DOHH2 (cell line): ENCODE results near the gene SYNE3.

Experiments used
- EZH2phosphoT487 ChIP-seq: fragments of 200-600 bp; sonication (generic); IDR thresholded peaks from 2 replicates; pipeline ENCODE4 v1.6.1; 2017; ENCODE audit warnings: borderline replicate concordance, mild to moderate bottlenecking, antibody characterized with exemption, low read length, moderate library complexity, mixed read lengths
- TF ChIP-seq, protein P1 (sequence below): fragments of 200-600 bp; sonication (generic); IDR thresholded peaks from one replicate; pipeline ENCODE4 v1.5.1; 2014; ENCODE audit warnings: antibody characterized with exemption, mild to moderate bottlenecking, low read depth, low read length; ENCODE audit not compliant: poor library complexity, severe bottlenecking

GRCh38 chr14:95543021-95543420, 26.6 kb upstream of the SYNE3 start:
- TF ChIP-seq, protein P1, sequence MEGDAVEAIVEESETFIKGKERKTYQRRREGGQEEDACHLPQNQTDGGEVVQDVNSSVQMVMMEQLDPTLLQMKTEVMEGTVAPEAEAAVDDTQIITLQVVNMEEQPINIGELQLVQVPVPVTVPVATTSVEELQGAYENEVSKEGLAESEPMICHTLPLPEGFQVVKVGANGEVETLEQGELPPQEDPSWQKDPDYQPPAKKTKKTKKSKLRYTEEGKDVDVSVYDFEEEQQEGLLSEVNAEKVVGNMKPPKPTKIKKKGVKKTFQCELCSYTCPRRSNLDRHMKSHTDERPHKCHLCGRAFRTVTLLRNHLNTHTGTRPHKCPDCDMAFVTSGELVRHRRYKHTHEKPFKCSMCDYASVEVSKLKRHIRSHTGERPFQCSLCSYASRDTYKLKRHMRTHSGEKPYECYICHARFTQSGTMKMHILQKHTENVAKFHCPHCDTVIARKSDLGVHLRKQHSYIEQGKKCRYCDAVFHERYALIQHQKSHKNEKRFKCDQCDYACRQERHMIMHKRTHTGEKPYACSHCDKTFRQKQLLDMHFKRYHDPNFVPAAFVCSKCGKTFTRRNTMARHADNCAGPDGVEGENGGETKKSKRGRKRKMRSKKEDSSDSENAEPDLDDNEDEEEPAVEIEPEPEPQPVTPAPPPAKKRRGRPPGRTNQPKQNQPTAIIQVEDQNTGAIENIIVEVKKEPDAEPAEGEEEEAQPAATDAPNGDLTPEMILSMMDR: no peak
- TF ChIP-seq EZH2phosphoT487: no peak
